Fibroblast of lung (primary cell): ENCODE results near the gene CFHR1.
"Not testable (repeated sequence)": the region's sequence is repeated elsewhere in the genome, so short reads cannot be mapped to it uniquely, and the experiment has no call there.

Experiments used
- CTCF ChIP-seq, 2 donors: IDR thresholded peaks in 1 of 2; conservative IDR thresholded peaks in 1 of 2; 1 replicate in 1 of 2; 2 replicates in 1 of 2; pipeline ENCODE4 v1.5.1; 2011 to 2012; ENCODE audit warnings: low read length in 2 of 2, control low read depth in 1 of 2, inconsistent platforms in 1 of 2, low read depth in 1 of 2, mild to moderate bottlenecking in 1 of 2
- EZH2 ChIP-seq: IDR thresholded peaks from 2 replicates; pipeline ENCODE4 v1.5.1; 2012; ENCODE audit warnings: low read length, control low read depth, mild to moderate bottlenecking; ENCODE audit errors: missing control alignments

DNA sequence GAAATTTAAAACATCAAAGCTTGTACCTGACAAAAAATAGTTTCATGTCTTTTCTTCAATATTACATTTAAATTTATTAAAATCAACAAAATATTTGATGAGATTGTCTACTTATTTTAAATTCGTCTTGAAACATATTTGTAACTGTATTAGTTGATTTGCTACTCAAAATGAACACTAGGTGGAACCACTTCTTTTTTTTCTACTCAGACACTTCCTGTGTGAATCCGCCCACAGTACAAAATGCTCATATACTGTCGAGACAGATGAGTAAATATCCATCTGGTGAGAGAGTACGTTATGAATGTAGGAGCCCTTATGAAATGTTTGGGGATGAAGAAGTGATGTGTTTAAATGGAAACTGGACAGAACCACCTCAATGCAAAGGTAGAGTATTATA is 8.3 kb downstream of the CFHR1 start:
- peak; percentile 10 to 29 for TF ChIP-seq CTCF (conservative IDR thresholded peaks at IDR 0.05 in 1 of 2, IDR thresholded peaks at IDR 0.05 in 1 of 2; ENCODE audit: low read depth in 1 of 2, low read length in 2 of 2)
- TF ChIP-seq EZH2, result not testable (repeated sequence)
